Urinary bladder (tissue), 4 donors: ENCODE results near the gene CGREF1. TPM values are rescaled to one million over a fixed set of nuclear protein-coding genes. Genes with fewer than 3 reads are reported as not detected.

ENCODE experiments used
- DNase-seq: peaks from one replicate; pipeline ENCODE4 v3.0.0-alpha.2; 2015; ENCODE audit errors: extremely low spot score
- H3K27ac ChIP-seq: one replicate; pipeline ENCODE4 v1.5.1; 2013; ENCODE audit warnings: low read depth, mild to moderate bottlenecking, moderate library complexity
- H3K36me3 ChIP-seq: one replicate; pipeline ENCODE4 v1.6.1; 2013; ENCODE audit warnings: mild to moderate bottlenecking, moderate library complexity; ENCODE audit not compliant: insufficient read depth
- H3K4me1 ChIP-seq: one replicate; pipeline ENCODE4 v1.6.1; 2013; ENCODE audit warnings: mild to moderate bottlenecking, moderate library complexity; ENCODE audit not compliant: insufficient read depth
- H3K4me3 ChIP-seq: one replicate; pipeline ENCODE4 v1.5.1; 2013; ENCODE audit warnings: low read depth, low read length
- WGBS: extraction: QIAGEN DNeasy Blood & Tissue Kit; methylation state at CpG from one replicate; pipeline ENCODE4 v1.1.7; 2013; 5-methylcytosine and 5-hydroxymethylcytosine counted together
- polyA plus RNA-seq: library from polyadenylated mRNA; stranded (reverse); fragments of 200-250 nt; gene quantifications from one replicate; pipeline ENCODE4 v1.2.3, GENCODE V29; 2013
- total RNA-seq: library from RNA; depleted of rRNA; stranded (reverse); fragments of >200 nt; gene quantifications from one replicate; pipeline ENCODE4 v1.2.3, GENCODE V29; 2014
- donor health status: healthy with polysubstance abuse.
- donor health status: healthy.

CGREF1 gene
- total and polyA plus RNA-seq, 2 donors: 1.0 to 4.1 TPM

DNA sequence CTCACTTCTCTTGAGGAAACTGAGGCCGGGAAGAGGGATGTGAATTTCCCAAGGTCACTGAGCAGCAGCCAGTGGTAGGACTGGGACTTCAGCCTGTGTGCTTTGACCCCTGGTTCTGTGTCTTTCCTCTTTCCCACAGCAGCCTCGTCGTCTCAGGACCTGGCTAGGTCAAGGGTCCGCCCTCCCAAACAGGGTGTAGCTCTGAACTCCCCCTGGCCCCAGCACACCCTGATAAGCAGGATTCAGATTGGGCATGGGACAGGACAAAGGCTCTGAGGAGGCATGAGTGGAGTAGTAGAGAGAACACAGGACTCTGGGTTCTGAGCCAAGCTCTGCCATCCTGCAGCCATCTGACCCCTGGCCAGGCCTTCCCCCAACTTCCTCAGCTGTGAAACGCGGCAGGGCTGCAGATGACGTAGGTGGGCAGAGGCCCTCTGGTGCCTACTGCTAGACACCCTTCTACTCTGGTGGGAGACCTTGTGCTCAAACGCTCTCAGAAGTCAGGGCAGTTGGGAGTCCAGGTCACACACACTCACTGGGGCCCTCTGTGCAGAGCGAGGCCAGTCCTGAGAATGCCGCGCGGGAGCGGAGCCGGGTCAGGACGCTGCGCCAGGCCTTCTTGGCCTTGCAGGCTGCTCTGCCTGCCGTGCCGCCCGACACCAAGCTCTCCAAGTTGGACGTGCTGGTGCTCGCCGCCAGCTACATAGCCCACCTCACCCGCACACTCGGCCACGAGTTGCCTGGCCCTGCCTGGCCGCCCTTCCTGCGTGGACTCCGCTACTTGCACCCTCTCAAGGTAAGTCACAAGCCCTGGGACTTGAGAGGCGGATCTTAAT lies 30.9 kb upstream of the CGREF1 start:
- no peak for DNase-seq
- Histone ChIP-seq H3K4me3 (no peak overlapping the region), H3K36me3 (no peaks in the 10 kb centered on the region), H3K4me1 (no peaks in the 10 kb centered on the region), H3K27ac (no peak overlapping the region)
- WGBS: 92% methylated on average over 29 of the region's 29 CpGs

DNA sequence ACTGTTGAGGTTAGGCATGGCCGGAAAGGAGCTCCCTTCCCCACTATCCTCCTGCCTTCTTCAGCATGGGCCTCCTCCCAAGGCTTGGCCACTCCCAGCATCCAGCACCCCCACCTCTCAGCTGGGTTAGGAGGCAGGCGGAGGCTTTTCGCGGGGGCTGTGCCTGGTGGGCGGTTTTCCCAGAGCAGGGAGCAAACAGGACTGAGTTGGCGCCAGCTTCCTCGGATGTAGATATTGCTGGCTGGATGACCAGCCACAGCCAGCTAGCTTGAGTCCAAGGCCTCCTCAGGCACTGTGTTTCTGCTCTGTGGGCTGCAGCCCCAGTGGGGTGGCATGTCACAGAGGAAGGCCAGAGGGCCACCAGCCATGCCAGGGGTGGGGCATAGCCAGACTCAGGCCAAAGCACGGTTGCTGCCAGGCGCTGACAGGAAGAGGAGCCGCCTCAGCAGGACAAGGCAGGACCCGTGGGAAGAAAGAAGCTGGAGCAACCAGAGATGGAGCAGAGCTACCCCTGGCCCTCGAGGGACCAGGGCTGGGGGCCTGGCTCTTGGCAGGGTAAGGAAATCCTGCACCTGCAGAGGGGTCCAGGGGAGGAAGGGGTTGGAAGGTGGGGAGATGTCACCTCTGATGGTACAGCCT lies 30.0 kb upstream of the CGREF1 start, which contains the start of gene TCF23:
TSS of gene TCF23 (plus strand) at position 204 of the 639 bp plus-strand sequence. CDS start at position 334, 130 bp downstream.
- peak; percentile 46 for DNase-seq
- WGBS: 56% methylated on average over 12 of the region's 12 CpGs
- no peaks in the 10 kb centered on the region for H3K36me3 ChIP-seq
- H3K4me3 ChIP-seq: no peak within 1 kb of the TSS
- H3K27ac ChIP-seq: no peak within 1 kb of the TSS
- no peaks in the 10 kb centered on the region for H3K4me1 ChIP-seq

DNA sequence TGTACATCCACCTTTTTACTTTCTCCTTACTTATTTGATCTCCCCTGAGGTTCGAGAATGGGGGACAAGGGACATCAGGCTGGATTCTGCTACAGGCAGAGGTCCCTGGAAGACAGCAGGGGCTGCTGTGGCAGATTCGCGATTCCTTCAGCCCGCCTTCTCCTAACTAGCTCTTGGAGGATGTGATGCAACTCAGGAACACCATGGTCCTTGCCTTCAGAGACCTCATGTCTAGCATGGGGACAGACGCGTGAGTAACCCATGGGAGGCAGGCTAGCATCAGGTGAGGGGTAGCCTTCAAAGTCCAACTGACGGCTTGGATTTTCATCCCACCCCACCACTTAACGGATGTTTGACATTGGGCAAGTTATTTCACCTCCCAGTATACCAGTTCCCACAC lies 29.0 kb upstream of the CGREF1 start:
- no peak overlapping the region for H3K4me3 ChIP-seq
- H3K36me3 ChIP-seq: no peaks in the 10 kb centered on the region
- no peaks in the 10 kb centered on the region for H3K4me1 ChIP-seq
- H3K27ac ChIP-seq: no peak overlapping the region
- WGBS: 95% methylated on average over 8 of the region's 8 CpGs
- DNase-seq: no peak

DNA sequence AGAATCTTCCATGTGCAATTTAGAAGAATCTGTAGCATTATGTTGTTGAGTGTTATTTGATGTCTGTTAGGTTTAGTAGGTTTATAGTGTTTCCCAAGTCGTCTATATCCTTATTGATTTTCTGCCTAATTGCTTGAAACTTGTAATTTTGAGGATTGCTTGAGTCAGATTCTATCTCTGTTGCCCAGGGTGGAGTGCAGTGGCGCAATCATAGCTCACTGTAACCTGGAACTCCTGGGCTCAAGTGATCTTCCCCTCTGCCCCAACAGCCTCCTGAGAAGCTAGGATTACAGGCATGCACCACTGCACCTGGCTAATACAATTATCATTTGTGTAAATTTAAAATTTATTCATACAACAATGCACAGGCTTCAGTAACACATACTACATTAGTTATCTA lies 26.8 kb upstream of the CGREF1 start:
- Histone ChIP-seq H3K4me3 (no peak overlapping the region), H3K27ac (no peak overlapping the region), H3K4me1 (no peaks in the 10 kb centered on the region), H3K36me3 (no peaks in the 10 kb centered on the region)
- DNase-seq: no peak
- WGBS: 70% methylated on average over 2 of the region's 2 CpGs

DNA sequence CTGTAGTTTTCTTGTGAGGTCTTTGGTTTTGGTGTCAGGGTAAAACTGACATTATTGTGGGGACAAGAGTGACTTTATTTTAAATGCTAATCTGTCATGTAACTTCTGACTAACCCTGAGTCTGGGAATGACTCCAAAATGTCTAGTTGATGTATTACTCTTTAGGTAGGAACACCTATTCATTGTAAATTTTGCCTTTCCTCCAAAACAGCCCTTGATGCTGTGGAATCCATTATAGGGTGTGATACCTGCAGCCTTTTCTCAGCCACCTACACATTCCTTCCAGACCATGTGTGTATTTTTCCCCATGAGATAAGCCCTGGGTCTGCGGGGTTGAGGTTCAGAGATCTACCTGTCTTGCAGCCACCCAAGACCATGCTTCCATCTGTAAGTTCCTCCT lies 24.4 kb upstream of the CGREF1 start:
- Histone ChIP-seq H3K36me3 (no peaks in the 10 kb centered on the region), H3K27ac (no peak overlapping the region), H3K4me1 (no peaks in the 10 kb centered on the region), H3K4me3 (no peak overlapping the region)
- WGBS: 89% methylated on average over 1 of the region's 1 CpG
- DNase-seq: no peak

DNA sequence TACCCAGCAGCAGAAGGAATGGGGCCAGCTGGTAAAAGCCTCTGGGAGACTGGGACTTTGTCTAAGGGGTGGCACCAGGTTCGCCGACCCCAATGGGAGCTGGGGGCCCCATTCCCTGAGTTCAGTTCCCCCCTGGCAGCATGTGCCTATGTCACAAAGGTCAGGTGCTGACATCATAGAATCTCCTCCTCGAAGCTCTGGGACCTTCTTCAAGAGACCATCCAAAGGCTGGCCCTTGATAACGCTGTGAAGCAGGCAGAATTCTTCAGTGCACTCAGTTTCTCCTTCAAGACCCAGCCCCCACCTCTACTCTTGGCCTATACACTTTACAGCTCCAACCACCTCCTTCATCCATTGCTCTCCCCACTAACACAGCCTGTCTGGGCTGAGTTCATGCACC lies 20.4 kb upstream of the CGREF1 start, which contains the start of gene PRR30:
TSS of gene PRR30 (minus strand) at position 101 of the 400 bp plus-strand sequence. CDS start 1,081 bp downstream, outside the sequence.
- no peak within 1 kb of the TSS for H3K27ac ChIP-seq
- no peaks in the 10 kb centered on the region for H3K4me1 ChIP-seq
- DNase-seq: no peak
- 84% methylated on average over 4 of the region's 4 CpGs for WGBS
- H3K4me3 ChIP-seq: no peak within 1 kb of the TSS
- H3K36me3 ChIP-seq: no peaks in the 10 kb centered on the region

DNA sequence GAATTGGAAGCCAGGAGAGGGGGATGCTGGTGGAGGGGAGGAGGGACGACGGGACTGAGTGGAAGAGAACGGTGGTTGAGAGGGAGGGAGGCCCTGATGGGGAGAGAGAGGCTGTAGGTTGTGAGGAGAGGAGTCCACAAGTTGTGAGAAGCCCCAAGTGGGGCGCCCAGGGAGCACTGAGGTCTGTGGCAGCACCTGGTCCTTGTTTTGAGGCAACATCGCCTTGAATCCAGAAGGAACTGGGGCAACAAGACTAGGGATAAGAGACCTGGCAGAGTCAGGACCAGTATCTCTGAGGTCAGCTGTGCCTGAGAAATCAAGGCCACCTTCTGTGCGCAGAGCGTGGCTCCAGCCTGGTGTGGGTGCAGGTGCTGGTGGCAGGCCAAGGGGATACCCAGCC lies 19.2 kb upstream of the CGREF1 start:
- H3K4me1 ChIP-seq: no peaks in the 10 kb centered on the region
- no peaks in the 10 kb centered on the region for H3K36me3 ChIP-seq
- 82% methylated on average over 7 of the region's 7 CpGs for WGBS
- H3K27ac ChIP-seq: no peak overlapping the region
- H3K4me3 ChIP-seq: no peak overlapping the region
- no peak for DNase-seq

DNA sequence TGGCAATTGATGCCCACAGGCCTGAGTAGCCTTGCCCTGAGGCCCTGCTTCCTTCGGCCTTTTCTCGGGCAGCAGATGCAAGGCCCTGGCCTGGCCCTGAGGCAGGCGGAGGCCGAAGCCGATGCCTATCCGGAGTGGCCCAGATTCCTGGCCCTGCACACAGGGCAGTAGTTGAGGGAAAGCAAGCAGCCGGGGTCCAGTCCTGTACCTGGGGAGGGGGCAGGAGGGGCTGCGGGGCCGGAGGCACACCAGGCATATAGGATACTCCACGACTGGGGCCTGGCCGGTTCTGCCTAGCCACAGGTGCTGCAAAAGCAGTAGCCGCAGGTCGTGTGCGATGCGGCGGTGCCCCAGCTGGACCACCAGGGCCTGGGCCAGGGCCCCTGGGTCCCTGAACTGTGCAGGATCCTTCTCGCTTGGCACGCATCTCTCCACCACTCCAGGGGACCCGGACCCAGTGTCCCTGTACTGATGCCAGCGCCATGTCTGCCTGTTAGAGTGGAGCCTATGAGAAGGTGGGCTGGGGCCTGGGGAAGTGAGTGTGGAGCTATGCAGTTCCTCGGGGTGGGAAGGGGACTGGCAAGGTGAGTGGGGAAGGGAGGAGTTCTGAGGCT lies 18.5 kb upstream of the CGREF1 start:
- Histone ChIP-seq H3K4me3 (no peak overlapping the region), H3K27ac (no peak overlapping the region), H3K36me3 (no peaks in the 10 kb centered on the region), H3K4me1 (no peaks in the 10 kb centered on the region)
- DNase-seq: no peak
- 91% methylated on average over 21 of the region's 21 CpGs for WGBS

DNA sequence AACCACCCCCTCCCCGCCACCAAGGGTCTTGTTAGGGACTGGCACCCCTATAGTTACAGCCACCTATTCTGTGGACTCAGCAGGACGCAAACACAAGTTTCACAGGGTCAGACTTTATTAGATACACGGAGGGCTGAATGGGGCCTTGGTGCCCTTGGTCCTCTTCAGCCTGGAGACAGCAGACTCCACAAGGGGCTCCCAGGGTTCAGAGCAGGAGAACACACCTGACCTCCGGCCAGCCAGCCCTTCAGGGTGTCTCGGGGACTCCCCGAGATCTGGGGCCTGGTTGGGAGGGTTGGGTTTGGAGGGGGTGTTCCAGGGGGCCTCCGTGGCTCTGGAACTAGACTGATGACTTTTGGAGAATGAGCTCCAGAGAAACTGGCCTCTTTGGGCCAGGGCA lies 17.8 kb upstream of the CGREF1 start:
- no peak for DNase-seq
- WGBS: 94% methylated on average over 7 of the region's 7 CpGs
- H3K4me1 ChIP-seq: no peaks in the 10 kb centered on the region
- H3K36me3 ChIP-seq: no peaks in the 10 kb centered on the region
- no peak overlapping the region for H3K4me3 ChIP-seq
- H3K27ac ChIP-seq: no peak overlapping the region

DNA sequence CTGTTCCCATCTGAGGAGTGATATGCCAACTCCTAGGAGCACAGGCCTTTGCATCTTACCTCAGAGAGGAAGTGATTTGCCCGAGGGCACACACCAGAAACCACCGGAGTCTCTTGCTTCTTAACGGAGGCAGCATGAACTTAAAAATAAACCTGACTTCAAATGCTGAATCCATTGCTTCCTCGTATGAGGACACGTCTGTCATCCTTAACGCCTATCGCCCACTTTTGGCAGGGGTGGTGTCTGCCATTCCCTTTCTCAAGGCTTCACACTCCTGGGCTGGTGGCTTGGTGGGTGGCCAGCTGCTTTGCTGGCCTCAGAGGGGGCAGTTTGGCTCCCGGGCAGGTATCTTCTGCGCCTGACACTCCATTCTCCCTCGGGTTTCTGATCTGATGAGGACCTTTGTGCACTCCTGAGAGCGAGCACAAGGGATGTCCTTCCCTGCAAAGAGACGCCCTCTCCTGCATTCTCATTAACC lies 16.6 kb upstream of the CGREF1 start:
- Histone ChIP-seq H3K36me3 (peaks cover 3% of the 10 kb centered on the region), H3K4me3 (no peak overlapping the region), H3K27ac (no peak overlapping the region), H3K4me1 (no peaks in the 10 kb centered on the region)
- WGBS: 85% methylated on average over 12 of the region's 12 CpGs
- DNase-seq: no peak

DNA sequence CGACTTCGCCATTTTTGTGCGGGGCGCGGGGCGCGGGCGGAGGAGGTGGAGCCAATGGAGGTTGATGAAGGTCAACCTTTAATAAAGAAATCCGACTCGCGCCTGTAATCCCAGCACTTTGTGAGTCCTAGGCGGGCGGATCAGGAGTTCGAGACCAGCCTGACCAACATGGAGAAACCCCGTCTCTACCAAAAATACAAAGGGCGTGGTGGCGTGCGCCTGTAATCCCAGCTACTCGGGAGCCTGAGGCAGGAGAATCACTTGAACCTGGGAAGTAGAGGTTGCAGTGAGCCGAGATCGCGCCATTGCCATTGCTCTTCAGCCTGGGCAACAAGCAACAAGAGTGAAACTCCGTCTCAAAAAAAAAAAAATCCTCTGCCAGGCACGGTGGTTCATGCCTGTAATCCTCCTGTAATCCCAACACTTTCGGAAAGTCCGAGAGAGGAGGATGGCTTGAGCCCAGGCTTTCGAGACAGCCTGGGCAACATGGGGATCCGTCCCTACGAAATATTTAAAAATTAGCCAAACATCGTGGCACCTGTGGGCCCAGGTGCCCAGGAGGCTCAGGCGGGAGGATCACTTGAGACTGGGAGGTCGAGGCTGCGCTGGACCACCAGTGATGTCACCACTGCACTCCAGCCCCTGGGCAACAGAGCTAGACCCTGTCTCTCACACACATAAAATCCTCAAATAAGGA lies 16.0 kb upstream of the CGREF1 start:
- Histone ChIP-seq H3K27ac (no peak overlapping the region), H3K4me3 (no peak overlapping the region)
- WGBS: 53% methylated on average over 33 of the region's 33 CpGs

DNA sequence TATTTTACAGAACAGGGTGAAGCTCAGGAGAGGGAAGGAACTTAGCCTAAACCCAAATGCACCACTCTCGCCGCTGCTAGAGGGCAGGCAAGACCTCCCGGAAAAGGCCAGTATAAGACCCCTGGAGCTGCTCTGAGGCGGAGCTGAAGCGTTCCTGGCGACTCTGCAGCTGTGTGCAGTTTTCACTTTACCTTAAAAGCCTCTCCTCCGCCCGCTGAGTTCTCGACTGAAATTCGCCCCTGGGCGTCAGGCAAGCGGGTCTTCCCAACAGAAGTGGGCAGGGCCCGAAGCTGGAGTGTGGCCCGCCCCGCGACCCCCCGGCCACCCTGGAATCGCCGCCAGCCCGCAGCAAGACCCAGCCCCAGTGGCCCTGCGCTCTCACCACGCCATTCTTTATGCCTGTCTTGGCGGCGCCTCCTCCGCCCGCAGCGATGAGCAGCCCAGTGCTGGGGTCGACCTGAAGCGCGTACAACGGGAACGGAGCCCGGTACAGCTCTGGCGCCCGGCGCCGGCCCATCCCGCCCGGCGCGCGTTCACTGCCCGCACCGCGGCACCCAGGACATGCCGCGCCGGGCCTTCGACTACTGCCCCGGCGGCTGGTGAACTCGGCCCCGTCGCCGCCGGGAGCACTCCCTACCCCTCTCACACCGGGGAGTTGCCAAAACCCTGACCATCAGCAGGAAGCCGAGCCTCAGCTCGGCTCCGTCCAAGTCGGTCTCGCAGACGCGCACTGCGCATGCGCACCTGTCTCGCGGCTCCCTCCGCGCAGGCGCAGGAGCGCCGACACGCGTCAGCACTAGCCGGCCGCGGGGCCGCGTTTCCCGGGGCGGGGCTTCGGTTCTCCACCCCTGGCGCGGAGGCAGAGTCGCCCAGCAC lies 15.2 kb upstream of the CGREF1 start, which contains the start of gene PREB:
TSS of gene PREB (minus strand) at position 732 of the 876 bp plus-strand sequence. CDS start at position 517, 215 bp downstream.
- no peaks in the 10 kb centered on the region for H3K4me1 ChIP-seq
- H3K4me3 ChIP-seq: peak within 1 kb of the TSS; percentile 92
- under 1% methylated on average over 86 of the region's 86 CpGs for WGBS
- peak within 1 kb of the TSS; percentile 49 for H3K27ac ChIP-seq
- peak; percentile 88 for DNase-seq
- peaks cover 5% of the 10 kb centered on the region for H3K36me3 ChIP-seq

More for the DNA sequence above, 16.0 kb upstream of the CGREF1 start:
- Histone ChIP-seq H3K36me3 (peaks cover 5% of the 10 kb centered on the region), H3K4me1 (no peaks in the 10 kb centered on the region)
- DNase-seq: no peak
